Measurements from ENCODE around the gene BRSK2. TPM values are rescaled to one million over a fixed set of nuclear protein-coding genes. Genes with fewer than 3 reads are reported as not detected.
"Not testable (repeated sequence)": the region's sequence is repeated elsewhere in the genome, so short reads cannot be mapped to it uniquely, and the experiment has no call there.

Gene BRSK2
- total RNA-seq, 3 donors from 2014 or later: 0.15 to 0.80 (median 0.66) TPM

- Histone ChIP-seq H3K9me3 (no peaks in the 10 kb centered on the region), H3K4me3 (no peak overlapping the region), H3K27ac (no peak overlapping the region), H3K36me3 (no peaks in the 10 kb centered on the region), H3K4me1 (no peaks in the 10 kb centered on the region), H3K27me3 (peaks cover 0 to 8% of the 10 kb centered on the region in 2 donors)
- intact Hi-C loops (cut with DNase I; ENCODE audit: low total_unique reads): no loop called here
- TF ChIP-seq CTCF (IDR thresholded peaks at IDR 0.05): no peak
- no peak for TF ChIP-seq POLR2A (IDR thresholded peaks at IDR 0.05)
- no peak for TF ChIP-seq POLR2AphosphoS5 (IDR thresholded peaks at IDR 0.05)
- DNase-seq (ENCODE audit: low spot score in 2 of 2): no peak
Measured at GRCh38 chr11:1356007-1356435, 33.7 kb upstream of the BRSK2 start.

- DNase-seq (ENCODE audit: low spot score in 2 of 2): no peak
- Histone ChIP-seq H3K27me3 (peaks cover 0 to 8% of the 10 kb centered on the region in 2 donors), H3K36me3 (no peaks in the 10 kb centered on the region), H3K9me3 (no peaks in the 10 kb centered on the region), H3K27ac (no peak overlapping the region), H3K4me1 (no peaks in the 10 kb centered on the region), H3K4me3 (no peak overlapping the region)
- intact Hi-C loops (cut with DNase I; ENCODE audit: low total_unique reads): no loop called here
- no peak for TF ChIP-seq CTCF (IDR thresholded peaks at IDR 0.05)
- no peak for TF ChIP-seq POLR2A (IDR thresholded peaks at IDR 0.05)
- TF ChIP-seq POLR2AphosphoS5 (IDR thresholded peaks at IDR 0.05): no peak
Measured at GRCh38 chr11:1356478-1356960, 33.2 kb upstream of the BRSK2 start.

GRCh38 chr11:1358286-1358685 lies 31.4 kb upstream of the BRSK2 start:
- Histone ChIP-seq H3K4me3 (no peak overlapping the region), H3K4me1 (no peaks in the 10 kb centered on the region), H3K27me3 (peaks cover 0 to 8% of the 10 kb centered on the region in 2 donors), H3K36me3 (no peaks in the 10 kb centered on the region), H3K27ac (no peak overlapping the region), H3K9me3 (peaks cover 0 to 1% of the 10 kb centered on the region in 2 donors)
- intact Hi-C loops (cut with DNase I; ENCODE audit: low total_unique reads): no loop called here
- no peak for DNase-seq (ENCODE audit: low spot score in 2 of 2)
- TF ChIP-seq POLR2AphosphoS5 (IDR thresholded peaks at IDR 0.05): no peak

GRCh38 chr11:1358931-1359330 lies 30.8 kb upstream of the BRSK2 start:
- H3K27me3 ChIP-seq; H3K36me3 ChIP-seq; H3K4me1 ChIP-seq; H3K27ac ChIP-seq; DNase-seq (ENCODE audit: low spot score in 2 of 2); H3K9me3 ChIP-seq; intact Hi-C loops (cut with DNase I; ENCODE audit: low total_unique reads); H3K4me3 ChIP-seq: not testable (repeated sequence)

- DNase-seq (ENCODE audit: low spot score in 2 of 2): no peak
- Histone ChIP-seq H3K4me3 (no peak overlapping the region), H3K9me3 (peaks cover 4 to 14% of the 10 kb centered on the region in 2 donors), H3K27me3 (no peaks in the 10 kb centered on the region), H3K27ac (no peak overlapping the region), H3K4me1 (no peaks in the 10 kb centered on the region), H3K36me3 (no peaks in the 10 kb centered on the region)
- TF ChIP-seq CTCF (IDR thresholded peaks at IDR 0.05) (no peak), POLR2A (IDR thresholded peaks at IDR 0.05) (no peak), POLR2AphosphoS5 (IDR thresholded peaks at IDR 0.05) (no peak)
- intact Hi-C loops (cut with DNase I; ENCODE audit: low total_unique reads): no loop called here
Measured at GRCh38 chr11:1359556-1359955, 30.2 kb upstream of the BRSK2 start.

- no peaks in the 10 kb centered on the region for H3K27me3 ChIP-seq
- intact Hi-C loops (cut with DNase I; ENCODE audit: low total_unique reads): no loop called here
- no peak overlapping the region for H3K4me3 ChIP-seq
- no peak for TF ChIP-seq CTCF (IDR thresholded peaks at IDR 0.05)
- no peak for TF ChIP-seq POLR2A (IDR thresholded peaks at IDR 0.05)
- no peak for TF ChIP-seq POLR2AphosphoS5 (IDR thresholded peaks at IDR 0.05)
- no peak overlapping the region for H3K27ac ChIP-seq
- H3K4me1 ChIP-seq: no peaks in the 10 kb centered on the region
- DNase-seq (ENCODE audit: low spot score in 2 of 2): no peak
- no peaks in the 10 kb centered on the region for H3K36me3 ChIP-seq
- H3K9me3 ChIP-seq: peaks cover 7 to 20% of the 10 kb centered on the region in 2 donors
Measured at GRCh38 chr11:1360181-1360834, 29.4 kb upstream of the BRSK2 start.

Data from breast epithelium (tissue), 4 donors.